Skeletal muscle tissue (tissue), 4 donors: ENCODE measurements around the gene RNPEP. TPM values are rescaled to one million over a fixed set of nuclear protein-coding genes. Genes with fewer than 3 reads are reported as not detected.
"Not testable (repeated sequence)": the region's sequence is repeated elsewhere in the genome, so short reads cannot be mapped to it uniquely, and the experiment has no call there.

Source experiments
- H3K27ac ChIP-seq: one replicate; pipeline ENCODE4 v1.7.0; 2013; ENCODE audit warnings: mild to moderate bottlenecking, low read depth, low read length, inconsistent platforms
- H3K27me3 ChIP-seq, 3 donors: one replicate each; pipeline ENCODE4 v1.7.0; 2013; ENCODE audit warnings: low read length in 3 of 3; ENCODE audit not compliant: control insufficient read depth in 3 of 3, insufficient read depth in 3 of 3
- H3K36me3 ChIP-seq, 3 donors: one replicate each; pipeline ENCODE4 v1.7.0; 2013; ENCODE audit warnings: low read length in 3 of 3; ENCODE audit not compliant: control insufficient read depth in 3 of 3, insufficient read depth in 3 of 3
- H3K4me1 ChIP-seq, 3 donors: one replicate each; pipeline ENCODE4 v1.7.0; 2013; ENCODE audit warnings: low read length in 3 of 3, mild to moderate bottlenecking in 3 of 3; ENCODE audit not compliant: control insufficient read depth in 3 of 3, insufficient read depth in 3 of 3
- H3K4me3 ChIP-seq, 3 donors: one replicate each; pipeline ENCODE4 v1.7.0; 2013; ENCODE audit warnings: low read length in 3 of 3
- H3K9ac ChIP-seq, 3 donors: one replicate each; pipeline ENCODE4 v1.7.0; 2013; ENCODE audit warnings: low read length in 3 of 3, mild to moderate bottlenecking in 3 of 3, moderate library complexity in 2 of 3, low read depth in 1 of 3
- H3K9me3 ChIP-seq, 3 donors: one replicate each; pipeline ENCODE4 v1.7.0; 2013; ENCODE audit warnings: low read length in 3 of 3; ENCODE audit not compliant: control insufficient read depth in 3 of 3
- total RNA-seq: library from RNA; depleted of rRNA; stranded (reverse); fragments of >200 nt; gene quantifications from one replicate; pipeline ENCODE4 v1.2.3, GENCODE V29; 2014
- donor health status: Osteomylitis.

RNPEP gene
- total RNA-seq, 1 donor from 2014 or later: 14.6 TPM

- Histone ChIP-seq H3K27me3 (peaks cover 0 to 8% (median 0%) of the 10 kb centered on the region in 3 donors), H3K9ac (no peak overlapping the region), H3K36me3 (peaks cover 0 to 7% (median 0%) of the 10 kb centered on the region in 3 donors), H3K9me3 (no peaks in the 10 kb centered on the region), H3K4me3 (no peak overlapping the region), H3K4me1 (no peaks in the 10 kb centered on the region), H3K27ac (no peak overlapping the region)
Observed at GRCh38 chr1:202015662-202015937, 33.2 kb downstream of the RNPEP start.

- H3K27me3 ChIP-seq: peaks cover 0 to 8% (median 0%) of the 10 kb centered on the region in 3 donors
- H3K4me1 ChIP-seq: no peaks in the 10 kb centered on the region
- H3K9ac ChIP-seq: peak overlapping the region in 1 of 3 donors; percentile 16
- no peaks in the 10 kb centered on the region for H3K9me3 ChIP-seq
- no peak overlapping the region for H3K4me3 ChIP-seq
- no peak overlapping the region for H3K27ac ChIP-seq
- peaks cover 0 to 7% (median 0%) of the 10 kb centered on the region in 3 donors for H3K36me3 ChIP-seq
Observed at GRCh38 chr1:202016022-202016810, 33.8 kb downstream of the RNPEP start.

- Histone ChIP-seq H3K4me3 (no peak overlapping the region), H3K9ac (no peak overlapping the region), H3K27me3 (peaks cover 0 to 8% (median 2%) of the 10 kb centered on the region in 3 donors), H3K36me3 (peaks cover 0 to 7% (median 0%) of the 10 kb centered on the region in 3 donors), H3K9me3 (no peaks in the 10 kb centered on the region), H3K27ac (no peak overlapping the region), H3K4me1 (no peaks in the 10 kb centered on the region)
Observed at GRCh38 chr1:202016811-202017748, 34.6 kb downstream of the RNPEP start.

GRCh38 chr1:202017749-202018467, 35.5 kb downstream of the RNPEP start:
- Histone ChIP-seq H3K36me3 (peaks cover 0 to 5% (median 0%) of the 10 kb centered on the region in 3 donors), H3K27ac (no peak overlapping the region), H3K27me3 (peaks cover 2 to 8% (median 3%) of the 10 kb centered on the region in 3 donors)

GRCh38 chr1:202018468-202019234, 36.2 kb downstream of the RNPEP start:
- Histone ChIP-seq H3K9me3 (no peaks in the 10 kb centered on the region), H3K9ac (no peak overlapping the region), H3K27me3 (peaks cover 2 to 8% (median 5%) of the 10 kb centered on the region in 3 donors), H3K36me3 (peaks cover 0 to 4% (median 0%) of the 10 kb centered on the region in 3 donors), H3K4me3 (no peak overlapping the region), H3K27ac (no peak overlapping the region), H3K4me1 (no peaks in the 10 kb centered on the region)

More at GRCh38 chr1:202017749-202018467, 35.5 kb downstream of the RNPEP start:
- no peaks in the 10 kb centered on the region for H3K9me3 ChIP-seq
- no peak overlapping the region for H3K4me3 ChIP-seq
- H3K9ac ChIP-seq: no peak overlapping the region
- no peaks in the 10 kb centered on the region for H3K4me1 ChIP-seq

- not testable (repeated sequence) for H3K4me1 ChIP-seq, H3K4me3 ChIP-seq, H3K36me3 ChIP-seq, H3K27me3 ChIP-seq, H3K27ac ChIP-seq, H3K9me3 ChIP-seq, H3K9ac ChIP-seq
Observed at GRCh38 chr1:202019235-202019558, 36.7 kb downstream of the RNPEP start.

- no peak overlapping the region for H3K9ac ChIP-seq
- H3K27me3 ChIP-seq: peaks cover 2 to 7% (median 5%) of the 10 kb centered on the region in 3 donors
- no peaks in the 10 kb centered on the region for H3K4me1 ChIP-seq
- no peaks in the 10 kb centered on the region for H3K36me3 ChIP-seq
- H3K4me3 ChIP-seq: no peak overlapping the region
- no peaks in the 10 kb centered on the region for H3K9me3 ChIP-seq
- no peak overlapping the region for H3K27ac ChIP-seq
Observed at GRCh38 chr1:202023001-202023433, 40.6 kb downstream of the RNPEP start.

GRCh38 chr1:202029171-202029665, 46.8 kb downstream of the RNPEP start:
- H3K27ac ChIP-seq: no peak overlapping the region
- no peaks in the 10 kb centered on the region for H3K27me3 ChIP-seq
- no peaks in the 10 kb centered on the region for H3K36me3 ChIP-seq
- H3K4me1 ChIP-seq: no peaks in the 10 kb centered on the region
- no peaks in the 10 kb centered on the region for H3K9me3 ChIP-seq
- no peak overlapping the region for H3K9ac ChIP-seq
- H3K4me3 ChIP-seq: no peak overlapping the region

- H3K4me3 ChIP-seq: no peak overlapping the region
- no peak overlapping the region for H3K9ac ChIP-seq
- no peaks in the 10 kb centered on the region for H3K9me3 ChIP-seq
- no peaks in the 10 kb centered on the region for H3K4me1 ChIP-seq
- no peaks in the 10 kb centered on the region for H3K27me3 ChIP-seq
- H3K27ac ChIP-seq: no peak overlapping the region
- no peaks in the 10 kb centered on the region for H3K36me3 ChIP-seq
Observed at GRCh38 chr1:202029727-202030126, 47.3 kb downstream of the RNPEP start.
